SK-N-MC (cell line): ENCODE measurements around the gene ALAS1.

Source experiments
- DNase-seq: peaks from one replicate; pipeline ENCODE4 v3.0.0-alpha.2; 2011; ENCODE audit warnings: low read depth, low spot score
- H3K27ac ChIP-seq: fragments of 200-600 bp; sonication (generic); 2 replicates; pipeline ENCODE4 v1.5.1; 2016; ENCODE audit warnings: mixed run types
- H3K36me3 ChIP-seq: fragments of 200-600 bp; sonication (generic); 2 replicates; pipeline ENCODE4 v1.6.1; 2017; ENCODE audit warnings: antibody characterized with exemption, low read length, mixed read lengths; ENCODE audit not compliant: insufficient read depth
- H3K4me3 ChIP-seq: fragments of 200-600 bp; sonication (generic); 2 replicates; pipeline ENCODE4 v1.5.1; 2016
- H3K9ac ChIP-seq: fragments of 200-600 bp; sonication (generic); 2 replicates; pipeline ENCODE4 v1.8.0; 2017; ENCODE audit warnings: mixed run types, mixed read lengths; ENCODE audit not compliant: insufficient read length
- H3K9me3 ChIP-seq: fragments of 200-600 bp; sonication (generic); 2 replicates; pipeline ENCODE4 v1.6.1; 2017; ENCODE audit warnings: low read depth, mild to moderate bottlenecking, antibody characterized with exemption, low read length, moderate library complexity, mixed read lengths
- EZH2 ChIP-seq: fragments of 200-600 bp; sonication (generic); IDR thresholded peaks from one replicate; pipeline ENCODE4 v1.6.1; 2017; ENCODE audit warnings: antibody characterized with exemption
- FOXP2 ChIP-seq: optimal IDR thresholded peaks from 2 replicates; pipeline ENCODE3; 2011; ENCODE audit warnings: mild to moderate bottlenecking, moderate library complexity; ENCODE audit not compliant: insufficient read depth; ENCODE audit errors: extremely low read length, control extremely low read depth
- POLR2AphosphoS5 ChIP-seq: IDR thresholded peaks from 2 replicates; pipeline ENCODE4 v1.6.1; 2012; ENCODE audit warnings: mild to moderate bottlenecking, low read depth, low read length, borderline replicate concordance

Gene ALAS1

GRCh38 chr3:52202384-52203077 is 4.6 kb downstream of the ALAS1 start:
- no peak overlapping the region for H3K4me3 ChIP-seq
- H3K27ac ChIP-seq: no peak overlapping the region
- DNase-seq: no peak
- no peaks in the 10 kb centered on the region for H3K9me3 ChIP-seq
- peaks cover 57% of the 10 kb centered on the region for H3K36me3 ChIP-seq
- H3K9ac ChIP-seq: no peak overlapping the region
- TF ChIP-seq EZH2: no peak
- TF ChIP-seq FOXP2: no peak
- no peak for TF ChIP-seq POLR2AphosphoS5

- H3K27ac ChIP-seq: no peak overlapping the region
- H3K9me3 ChIP-seq: no peaks in the 10 kb centered on the region
- no peak overlapping the region for H3K9ac ChIP-seq
- H3K4me3 ChIP-seq: no peak overlapping the region
- peaks cover 68% of the 10 kb centered on the region for H3K36me3 ChIP-seq
- TF ChIP-seq POLR2AphosphoS5 (no peak), FOXP2 (no peak), EZH2 (no peak)
- DNase-seq: no peak
Measured at GRCh38 chr3:52203701-52204100, 5.7 kb downstream of the ALAS1 start.

GRCh38 chr3:52204337-52205073 is 6.5 kb downstream of the ALAS1 start:
- no peak for DNase-seq
- TF ChIP-seq EZH2 (no peak), FOXP2 (no peak), POLR2AphosphoS5 (no peak)
- no peak overlapping the region for H3K4me3 ChIP-seq

GRCh38 chr3:52205727-52206372 is 7.9 kb downstream of the ALAS1 start:
- Histone ChIP-seq H3K27ac (no peak overlapping the region), H3K9ac (no peak overlapping the region), H3K9me3 (no peaks in the 10 kb centered on the region), H3K36me3 (peaks cover 72% of the 10 kb centered on the region), H3K4me3 (no peak overlapping the region)
- DNase-seq: no peak
- no peak for TF ChIP-seq POLR2AphosphoS5
- TF ChIP-seq EZH2: no peak
- no peak for TF ChIP-seq FOXP2

More at GRCh38 chr3:52204337-52205073, 6.5 kb downstream of the ALAS1 start:
- Histone ChIP-seq H3K36me3 (peaks cover 71% of the 10 kb centered on the region), H3K27ac (no peak overlapping the region), H3K9me3 (no peaks in the 10 kb centered on the region), H3K9ac (no peak overlapping the region)

DNA sequence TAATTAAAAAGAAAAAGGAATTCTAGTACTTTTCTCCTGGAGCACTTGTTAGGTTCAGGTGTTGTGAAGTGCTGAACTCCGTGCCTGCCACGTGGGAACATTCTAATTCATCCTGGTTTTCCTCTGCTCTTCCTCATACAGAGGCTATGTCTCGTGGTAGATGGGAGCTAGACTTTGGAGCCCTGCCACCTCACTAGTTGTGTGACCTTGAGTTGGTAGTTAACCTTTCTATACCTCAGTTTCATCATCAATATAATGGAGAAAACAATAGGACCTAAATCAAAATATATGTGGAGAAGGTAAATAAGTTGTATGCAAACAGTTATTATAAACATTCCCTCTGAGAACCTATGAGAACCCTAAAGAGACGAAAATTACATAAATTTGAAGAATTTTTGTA is 10.6 kb downstream of the ALAS1 start:
- Histone ChIP-seq H3K27ac (no peak overlapping the region), H3K4me3 (no peak overlapping the region), H3K36me3 (peaks cover 66% of the 10 kb centered on the region; the same call in 1 of the 2 replicates), H3K9ac (no peak overlapping the region), H3K9me3 (no peaks in the 10 kb centered on the region)
- DNase-seq: no peak
- TF ChIP-seq POLR2AphosphoS5 (no peak), EZH2 (no peak), FOXP2 (no peak)

DNA sequence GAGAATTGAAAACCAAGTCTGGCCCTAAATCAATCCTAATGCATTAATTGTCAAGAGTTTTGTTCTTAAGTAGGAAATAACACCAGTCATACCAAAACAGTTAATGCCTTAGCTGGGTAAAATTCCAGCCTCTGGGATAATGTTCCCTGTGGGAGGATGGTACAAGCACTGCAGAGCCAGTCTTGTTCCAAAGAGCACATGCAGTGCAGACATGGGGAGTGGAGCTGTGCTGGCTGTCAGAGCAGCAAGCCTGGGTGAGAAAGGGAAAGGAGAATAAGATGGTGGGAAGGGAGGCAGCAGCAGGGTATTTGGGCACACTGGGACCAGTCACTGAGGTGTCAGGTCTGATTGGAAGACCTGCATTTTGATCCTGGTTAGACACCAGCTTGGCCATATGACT is 12.1 kb downstream of the ALAS1 start:
- TF ChIP-seq FOXP2 (no peak), EZH2 (no peak), POLR2AphosphoS5 (no peak)
- no peaks in the 10 kb centered on the region for H3K9me3 ChIP-seq
- no peak for DNase-seq
- peaks cover 57% of the 10 kb centered on the region; the same call in 1 of the 2 replicates for H3K36me3 ChIP-seq
- H3K4me3 ChIP-seq: no peak overlapping the region
- H3K9ac ChIP-seq: no peak overlapping the region
- no peak overlapping the region for H3K27ac ChIP-seq

GRCh38 chr3:52210550-52211046 is 12.6 kb downstream of the ALAS1 start:
- no peak overlapping the region for H3K9ac ChIP-seq
- H3K36me3 ChIP-seq: peaks cover 51% of the 10 kb centered on the region; the same call in 1 of the 2 replicates
- no peak overlapping the region for H3K27ac ChIP-seq
- no peaks in the 10 kb centered on the region for H3K9me3 ChIP-seq
- no peak for DNase-seq
- H3K4me3 ChIP-seq: no peak overlapping the region
- TF ChIP-seq POLR2AphosphoS5 (no peak), FOXP2 (no peak), EZH2 (no peak)

DNA sequence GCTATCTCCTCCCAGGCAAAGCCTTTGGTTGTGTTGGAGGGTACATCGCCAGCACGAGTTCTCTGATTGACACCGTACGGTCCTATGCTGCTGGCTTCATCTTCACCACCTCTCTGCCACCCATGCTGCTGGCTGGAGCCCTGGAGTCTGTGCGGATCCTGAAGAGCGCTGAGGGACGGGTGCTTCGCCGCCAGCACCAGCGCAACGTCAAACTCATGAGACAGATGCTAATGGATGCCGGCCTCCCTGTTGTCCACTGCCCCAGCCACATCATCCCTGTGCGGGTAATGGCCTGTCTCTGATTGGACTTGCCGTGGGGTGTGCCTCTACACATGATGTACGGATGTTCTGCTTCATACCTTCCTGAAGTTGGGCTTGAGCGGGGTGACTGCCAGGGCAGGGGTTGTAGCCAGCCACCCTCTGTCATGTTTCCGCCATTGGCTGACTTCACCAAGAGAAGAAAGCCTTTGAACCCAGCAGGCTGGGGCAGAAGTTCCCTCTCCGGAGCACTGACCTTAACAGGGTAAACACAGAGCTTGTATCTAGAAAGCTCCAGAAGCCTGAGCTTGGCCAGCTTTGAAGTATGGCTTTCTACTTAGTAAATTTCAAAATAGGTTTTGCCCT is 13.4 kb downstream of the ALAS1 start:
- Histone ChIP-seq H3K9me3 (no peaks in the 10 kb centered on the region), H3K27ac (no peak overlapping the region), H3K9ac (no peak overlapping the region), H3K36me3 (peaks cover 43% of the 10 kb centered on the region; the same call in 1 of the 2 replicates), H3K4me3 (no peak overlapping the region)
- no peak for TF ChIP-seq POLR2AphosphoS5
- no peak for TF ChIP-seq FOXP2
- TF ChIP-seq EZH2: no peak
- DNase-seq: no peak
